ENCODE results near the gene CCDC85C. TPM values are rescaled to one million over a fixed set of nuclear protein-coding genes. Genes with fewer than 3 reads are reported as not detected.

CCDC85C gene
- total and polyA plus RNA-seq, 2 of the 8 experiments (the other 6 are each of a cell fraction or from before 2014, with no cell fraction given): 16.8 to 35.8 TPM

DNA sequence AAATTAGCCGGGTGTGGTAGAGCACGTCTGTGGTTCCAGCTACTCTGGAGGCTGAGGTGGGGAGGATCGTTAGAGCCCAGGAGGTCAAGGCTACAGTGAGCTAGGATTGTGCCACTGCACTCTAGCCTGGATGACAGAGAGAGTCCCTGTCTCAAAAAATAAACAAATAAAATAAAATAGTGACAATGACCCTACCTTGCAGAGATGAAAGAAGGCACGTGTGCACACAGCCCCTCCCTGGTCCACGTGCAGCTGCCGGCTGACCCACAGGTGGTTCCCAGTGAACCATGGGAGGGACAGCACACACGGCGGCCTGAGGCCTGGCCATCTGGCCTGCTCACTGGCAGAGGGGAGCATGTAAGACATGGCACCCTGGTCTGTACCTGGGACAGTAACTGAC, 45.6 kb upstream of the CCDC85C start:
- POLR2A ChIA-PET (ENCODE audit: partially characterized antibody): interaction anchor here (0.7 kb wide), 1 partner anchor 15 kb away, joined by 3 read pairs; no protein-coding TSS in a partner anchor
- no peaks in the 10 kb centered on the region for H3K79me2 ChIP-seq (ENCODE audit: control insufficient read depth in 1 of 2, insufficient read depth in 2 of 2, low read length in 2 of 2)
- no peaks in the 10 kb centered on the region for H3K9me3 ChIP-seq (ENCODE audit: insufficient read depth in 2 of 2, low read depth in 1 of 2, low read length in 1 of 2)
- peaks cover 0 to 9% (median 3%) of the 10 kb centered on the region in 4 experiments; a peak in 4 of 7 replicates for H3K4me1 ChIP-seq (replicated peaks in 1 of 4; ENCODE audit: control insufficient read depth in 3 of 4, insufficient read depth in 4 of 4, low read length in 3 of 4)
- H3K18ac ChIP-seq (ENCODE audit: extremely low read depth, low read length): no peak overlapping the region
- H3K4me2 ChIP-seq (ENCODE audit: insufficient read depth in 1 of 2, low read depth in 2 of 2, low read length in 2 of 2): no peak overlapping the region
- no peak overlapping the region for H4K91ac ChIP-seq (replicated peaks; ENCODE audit: insufficient read length, low read length)
- 0 out of 2 replicates have a peak overlapping the region, but pooled peaks have one; percentile 72 for H2BK15ac ChIP-seq (ENCODE audit: low read length)
- H3K23me2 ChIP-seq (ENCODE audit: low read depth, low read length): peaks cover 9% of the 10 kb centered on the region; the same call in 1 of the 2 replicates
- no peak overlapping the region for H2BK20ac ChIP-seq (ENCODE audit: low read length)
- DNase-seq (ENCODE audit: low read depth in 1 of 2, low spot score in 2 of 2) (no peak), FAIRE-seq (no peak)
- TF ChIP-seq RXRA (IDR thresholded peaks at IDR 0.05; ENCODE audit: insufficient read depth, low read depth, low read length): no peak
- no peak for TF ChIP-seq PHF8 (conservative IDR thresholded peaks at IDR 0.05; ENCODE audit: low read depth, low read length)
- no peak for TF ChIP-seq SUZ12 (IDR thresholded peaks at IDR 0.05; ENCODE audit: low read length)
- no peak for TF ChIP-seq CEBPB (IDR thresholded peaks at IDR 0.05; ENCODE audit: low read depth, low read length)
- no peak for TF ChIP-seq RBBP5 (IDR thresholded peaks at IDR 0.05; ENCODE audit: borderline replicate concordance, low read depth, low read length)
- TF ChIP-seq SRF (IDR thresholded peaks at IDR 0.05; ENCODE audit: low read depth, low read length): no peak
- TF ChIP-seq RAD21 (IDR thresholded peaks at IDR 0.05 in 1 of 2, conservative IDR thresholded peaks at IDR 0.05 in 1 of 2; ENCODE audit: low read depth in 2 of 2, low read length in 2 of 2): no peak
- TF ChIP-seq SIN3A (conservative IDR thresholded peaks at IDR 0.05 in 1 of 2, IDR thresholded peaks at IDR 0.05 in 1 of 2; ENCODE audit: low read depth in 1 of 2, low read length in 2 of 2): no peak
- no peaks in the 10 kb centered on the region for H3K79me1 ChIP-seq (ENCODE audit: low read depth, low read length)
- no peaks in the 10 kb centered on the region for H3K36me3 ChIP-seq (ENCODE audit: control insufficient read depth in 2 of 4, insufficient read depth in 4 of 4, low read length in 3 of 4)
- no peak overlapping the region for H3K23ac ChIP-seq (ENCODE audit: insufficient read length)
- H4K8ac ChIP-seq (ENCODE audit: extremely low read depth, insufficient read depth, low read length): no peak overlapping the region; the same call in 1 of the 2 replicates
- H2AK5ac ChIP-seq (ENCODE audit: low read depth, low read length): no peak overlapping the region
- no peak overlapping the region for H2BK120ac ChIP-seq (replicated peaks; ENCODE audit: low read depth, low read length)
- no peak overlapping the region for H3K4ac ChIP-seq (replicated peaks; ENCODE audit: insufficient read length, low read depth, low read length)
- no peak overlapping the region for H3K27ac ChIP-seq (ENCODE audit: low read depth, low read length)
- 84% methylated on average over 6 of the region's 8 CpGs; no CpG with 5 or more reads in 1 of the 2 experiments for WGBS, 2 experiments (ENCODE audit: extremely low coverage in 1 of 2, insufficient coverage in 1 of 2, insufficient read length in 1 of 2, insufficient replicate concordance in 2 of 2, low coverage in 1 of 2, low lambda C conversion rate in 2 of 2, missing lambda C conversion rate in 1 of 2)
- H2BK5ac ChIP-seq (ENCODE audit: low read depth, low read length): no peak overlapping the region
- H3K56ac ChIP-seq (replicated peaks; ENCODE audit: insufficient read length, low read depth, low read length): no peak overlapping the region
- H3K4me3 ChIP-seq (ENCODE audit: extremely low read depth in 1 of 4, insufficient read depth in 2 of 4, low read depth in 3 of 4, low read length in 4 of 4): no peak overlapping the region
- H2BK12ac ChIP-seq (ENCODE audit: low read depth, low read length): no peak overlapping the region
- no peak overlapping the region for H3K14ac ChIP-seq (ENCODE audit: insufficient read length)
- peaks cover 0 to 16% (median 12%) of the 10 kb centered on the region in 4 experiments; a peak in 6 of 7 replicates for H3K27me3 ChIP-seq (replicated peaks in 1 of 4; ENCODE audit: control insufficient read depth in 3 of 4, extremely low read depth in 1 of 4, insufficient read depth in 3 of 4, low read length in 3 of 4)
- CTCF ChIA-PET (ENCODE audit: partially characterized antibody): interaction anchor here (1.1 to 1.4 kb wide), 3 partner anchors 19 to 37 kb away, joined by 3 to 4 read pairs (median 3); no protein-coding TSS in a partner anchor
- no peak overlapping the region for H3K9ac ChIP-seq (replicated peaks in 1 of 4; ENCODE audit: extremely low read depth in 1 of 4, low read depth in 3 of 4, low read length in 3 of 4)
- no peak overlapping the region for H4K5ac ChIP-seq (ENCODE audit: insufficient read length, low read depth, low read length)
- no peak overlapping the region for H2AFZ ChIP-seq (ENCODE audit: low read length)
- no peaks in the 10 kb centered on the region for H4K20me1 ChIP-seq (replicated peaks in 1 of 2; ENCODE audit: control insufficient read depth in 1 of 2, insufficient read depth in 2 of 2, low read length in 2 of 2)

Data from H1 (cell line).